COLO829 (cell line): ENCODE measurements around the gene GIMAP8.

ENCODE experiments used
- DNase-seq: peaks from one replicate; pipeline ENCODE4 v3.0.0; 2012; ENCODE audit warnings: low spot score

Gene GIMAP8

DNA sequence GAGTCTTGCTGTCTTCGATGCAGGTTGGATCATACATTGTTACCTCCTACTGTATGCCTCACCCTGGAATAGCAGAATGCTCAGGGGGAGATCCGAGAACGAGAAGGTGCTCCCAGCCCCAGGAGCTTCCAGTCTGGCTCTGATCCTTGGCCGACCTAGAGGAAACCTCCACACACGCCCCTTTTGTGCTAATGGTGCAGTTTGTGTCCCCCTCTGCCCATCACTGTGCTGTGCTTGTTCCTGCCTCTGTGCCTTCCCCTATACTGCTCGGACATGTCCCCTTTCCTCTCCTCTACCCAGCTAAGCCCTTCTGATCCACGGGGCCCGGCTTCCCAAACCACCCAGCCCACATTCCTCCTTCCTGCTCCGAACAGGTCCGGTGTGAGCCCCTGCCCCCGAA lies 38.8 kb upstream of the GIMAP8 start:
- DNase-seq = no peak

DNA sequence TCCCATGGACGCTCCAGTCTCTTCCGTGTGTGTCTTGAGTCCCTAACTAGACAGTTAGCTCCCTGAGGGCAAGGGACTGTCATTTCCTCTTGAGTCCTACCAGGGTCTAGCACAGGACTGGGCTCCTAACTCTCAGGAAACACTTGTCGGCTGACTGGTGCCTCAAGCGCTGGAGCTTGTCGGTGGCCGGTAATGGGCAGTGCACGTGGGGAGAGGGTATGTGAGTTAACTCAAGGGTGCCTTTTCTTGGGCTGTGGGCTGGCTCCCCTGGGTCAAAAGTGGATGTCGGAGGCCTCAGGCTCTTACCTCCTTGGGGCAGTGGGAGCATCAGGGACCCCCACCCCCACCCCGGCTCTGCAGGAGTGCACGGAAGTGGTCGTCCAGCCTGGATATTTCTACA lies 38.4 kb upstream of the GIMAP8 start:
- no peak for DNase-seq

DNA sequence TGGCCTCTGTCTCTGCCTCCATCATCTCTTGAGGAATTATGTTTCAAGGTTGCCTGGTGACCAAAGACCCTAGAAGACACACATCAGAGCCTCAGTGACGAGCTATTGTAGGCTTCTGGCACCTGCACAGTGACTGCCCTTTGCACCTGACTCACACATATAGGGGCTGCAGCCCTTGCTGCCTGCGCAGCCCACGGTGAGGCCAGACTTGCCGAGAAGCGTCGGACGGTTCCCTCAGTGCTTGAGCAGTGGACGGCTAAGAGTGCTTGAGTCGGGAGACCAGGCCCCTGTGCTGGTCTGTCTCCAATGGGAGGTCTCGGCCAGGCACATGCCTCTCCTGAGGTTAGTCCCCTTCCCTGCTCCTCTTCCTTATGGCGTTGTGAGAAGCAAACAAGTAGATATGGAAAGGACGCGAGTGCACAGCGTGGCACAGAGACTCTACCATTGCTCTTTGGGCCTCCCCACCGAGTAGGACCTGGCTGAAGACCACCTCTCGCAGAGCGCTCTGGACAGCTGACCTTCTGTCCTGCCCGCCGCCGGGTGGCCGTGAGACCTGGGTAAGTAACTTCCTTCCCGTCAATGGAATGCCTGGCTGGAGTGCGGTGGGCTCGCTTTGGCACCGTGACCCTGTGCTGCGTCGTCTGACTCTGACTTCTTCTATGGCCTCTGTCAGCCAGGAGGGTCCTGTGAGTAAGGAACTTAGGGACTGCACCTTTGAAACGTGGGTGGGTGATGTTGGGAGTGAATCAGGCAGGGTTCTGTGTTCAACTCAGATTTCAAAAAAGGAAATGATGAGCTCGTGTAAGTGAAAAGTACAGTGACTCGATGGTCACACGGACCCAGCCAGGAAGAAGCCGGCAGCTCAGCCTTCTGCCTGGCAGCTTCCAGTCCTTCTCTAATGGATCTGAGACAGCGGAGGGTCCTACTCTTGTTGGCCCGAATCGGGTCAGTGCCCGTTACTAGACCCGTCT lies 37.6 kb upstream of the GIMAP8 start:
- no peak for DNase-seq

DNA sequence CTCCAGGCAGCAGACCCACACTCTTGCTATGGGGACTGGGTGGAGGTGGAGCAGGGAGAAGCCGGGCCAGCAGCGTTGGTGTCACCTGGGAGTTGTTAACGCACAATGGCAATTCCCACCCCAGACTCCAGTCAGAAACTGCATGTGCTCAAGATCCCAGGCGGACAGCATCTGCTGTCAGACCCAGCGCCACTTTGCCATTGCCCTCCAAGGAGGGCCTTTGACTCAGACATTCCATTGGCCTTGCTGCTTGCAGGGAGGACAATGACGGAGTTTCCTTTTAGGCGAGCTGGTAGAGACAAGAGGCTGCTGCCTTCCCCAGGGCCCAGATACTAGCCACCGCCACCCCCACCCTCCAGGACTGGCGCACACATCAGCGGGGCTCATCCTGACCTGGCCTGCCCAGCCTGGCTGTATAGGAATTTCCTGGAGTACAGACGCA lies 36.8 kb upstream of the GIMAP8 start:
- DNase-seq = no peak

DNA sequence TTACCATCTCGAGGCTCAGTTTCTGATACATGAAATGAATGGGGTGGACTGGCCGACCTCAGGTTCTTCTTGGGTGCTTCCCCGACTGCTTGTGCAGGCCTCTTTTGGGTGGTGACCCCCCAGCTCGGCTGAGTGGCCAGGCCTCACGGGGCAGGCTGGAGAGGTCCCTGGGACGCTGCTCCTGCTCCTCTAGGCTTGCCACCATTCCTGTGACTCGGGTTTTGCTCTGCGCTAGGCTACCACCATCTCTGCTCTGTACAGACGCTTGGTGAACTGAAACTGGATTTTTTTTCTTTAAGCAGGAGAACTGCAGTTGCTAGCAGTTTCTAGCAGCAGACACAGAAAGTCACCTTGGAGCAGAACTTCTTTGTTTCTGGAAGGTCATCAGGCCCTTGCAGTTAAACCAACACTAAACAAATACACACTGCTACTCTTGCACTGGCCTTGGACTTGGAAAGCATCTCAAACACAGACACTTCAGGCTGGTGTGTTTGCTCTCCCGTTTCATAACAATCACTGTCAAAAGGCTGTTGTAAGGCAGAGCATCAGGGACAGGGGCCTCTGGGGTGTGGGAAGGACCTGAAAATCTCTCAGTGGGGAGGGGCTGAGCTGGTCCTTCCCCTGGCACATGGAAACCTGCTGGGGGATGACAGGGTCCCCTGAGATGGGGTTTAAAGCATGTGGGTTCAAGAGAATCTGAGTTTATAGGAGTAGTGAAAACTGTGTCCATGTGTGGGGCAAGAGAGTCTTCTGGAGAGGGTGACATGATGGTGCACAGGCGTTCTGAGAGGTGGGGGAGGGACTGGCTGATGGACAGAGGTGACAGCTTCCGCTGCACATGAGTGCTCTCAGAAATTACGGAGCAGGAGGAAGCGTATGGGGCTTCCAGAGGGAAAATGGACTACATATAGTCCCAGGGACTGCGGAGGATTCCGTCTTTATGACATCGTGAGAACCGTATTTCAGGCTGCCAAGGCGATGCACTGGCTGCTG lies 35.0 kb upstream of the GIMAP8 start:
- no peak for DNase-seq

DNA sequence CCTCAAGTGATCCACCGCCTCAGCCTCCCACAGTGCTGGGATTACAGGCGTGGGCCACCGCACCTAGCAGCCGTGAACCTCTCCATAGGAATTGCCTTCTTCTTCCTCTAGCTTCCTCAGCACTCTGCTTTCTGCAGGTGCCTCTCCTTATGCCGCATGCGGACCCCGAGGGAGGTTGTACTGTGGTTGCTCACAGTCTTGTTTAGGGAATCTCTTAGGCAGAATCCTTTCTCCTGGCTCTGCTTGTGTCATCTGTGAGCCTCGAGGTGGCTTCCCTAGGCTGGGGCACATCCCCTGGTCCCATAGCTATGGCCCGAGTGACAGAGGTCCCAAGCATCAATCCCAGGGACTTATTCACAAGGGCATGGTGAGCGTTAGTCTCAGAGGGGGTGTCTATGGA lies 33.2 kb upstream of the GIMAP8 start:
- DNase-seq = no peak

DNA sequence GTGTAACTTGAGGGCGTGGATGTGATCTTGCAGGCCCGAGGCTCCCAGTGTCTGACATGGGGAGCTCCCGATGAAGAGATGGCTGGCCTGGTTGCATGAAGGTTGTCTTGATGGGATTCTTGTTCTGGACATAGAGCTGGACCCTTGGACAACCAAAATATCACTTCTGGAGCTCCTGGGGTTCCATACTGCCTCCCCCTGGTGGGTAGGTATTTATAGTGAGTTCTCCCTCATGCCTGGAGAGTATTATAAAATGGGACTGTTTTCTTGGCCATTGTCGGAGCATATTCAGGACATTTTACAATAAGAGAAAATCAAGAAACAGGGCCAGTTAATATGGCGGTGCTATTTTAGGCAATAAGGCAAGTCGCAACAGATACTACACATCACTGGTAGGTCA lies 32.6 kb upstream of the GIMAP8 start:
- no peak for DNase-seq

DNA sequence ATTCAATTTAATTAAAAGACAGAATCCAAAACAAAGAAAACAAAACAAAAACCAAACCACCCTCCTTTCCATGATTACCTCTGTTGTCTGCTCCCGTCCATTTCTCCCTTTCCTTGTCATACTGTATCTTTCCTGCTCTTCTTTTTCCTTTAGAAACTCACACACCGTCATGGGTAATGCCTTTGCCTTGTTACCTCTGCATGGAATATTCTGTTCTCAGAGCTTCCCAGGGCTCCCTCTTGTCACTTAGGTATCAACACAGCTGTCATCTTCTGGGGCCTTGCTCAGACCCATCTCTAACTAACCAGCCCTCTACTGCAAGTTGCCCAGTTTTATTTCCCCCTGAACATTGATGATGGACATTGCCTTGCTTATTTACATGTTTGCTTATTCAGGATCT lies 30.2 kb upstream of the GIMAP8 start:
- no peak for DNase-seq

DNA sequence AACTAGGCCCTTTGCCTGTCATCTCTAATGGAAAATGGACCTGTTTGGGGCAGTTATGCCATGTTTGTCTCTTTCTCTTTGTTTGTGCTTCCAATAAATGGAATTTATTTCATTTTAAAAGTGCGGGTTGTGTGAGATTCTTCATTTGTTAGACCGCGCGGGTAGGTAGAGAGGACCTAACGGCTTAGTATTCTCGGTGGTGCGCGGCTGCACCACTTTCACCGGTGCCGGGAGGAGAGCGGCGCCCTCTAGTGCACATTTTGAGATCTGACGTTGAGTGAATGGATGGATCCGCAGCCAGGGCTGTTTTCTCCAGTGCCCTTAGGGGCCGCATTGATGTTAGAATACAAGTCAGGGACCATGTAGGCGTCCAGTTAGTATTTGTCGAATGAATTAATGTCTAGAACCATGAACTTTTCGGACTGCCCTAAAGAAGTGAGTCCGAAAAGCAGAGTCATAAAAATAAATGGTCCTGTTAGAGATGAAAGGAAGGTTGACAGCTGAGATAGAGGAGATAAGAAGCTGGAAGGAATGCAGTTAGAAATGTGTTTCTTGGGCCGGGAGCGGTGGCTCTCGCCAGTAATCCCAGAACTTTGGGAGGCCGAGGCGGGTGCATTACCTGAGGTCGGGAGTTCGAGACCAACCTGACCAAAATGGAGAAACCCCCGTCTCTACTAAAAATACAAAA lies 29.3 kb upstream of the GIMAP8 start:
- DNase-seq = peak; percentile 82

DNA sequence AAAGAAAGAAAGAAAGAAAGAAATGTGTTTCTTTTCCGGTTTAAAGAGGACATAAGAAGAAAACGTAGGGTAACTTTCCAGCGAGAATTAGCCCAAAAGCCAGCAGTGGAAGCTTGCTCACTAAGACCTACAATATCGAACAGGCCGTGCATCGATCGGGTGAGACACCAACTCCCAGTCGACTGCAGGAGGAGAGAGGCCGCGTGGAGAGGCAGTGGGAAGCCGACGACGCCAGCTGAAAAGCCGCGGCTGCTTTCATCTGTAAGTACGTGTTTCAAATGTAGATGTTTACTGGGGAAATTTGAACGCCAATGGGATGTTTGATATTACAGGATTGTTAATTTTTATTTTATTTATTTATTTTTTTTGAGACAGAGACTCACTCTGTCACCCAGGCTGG lies 28.6 kb upstream of the GIMAP8 start:
- DNase-seq = no peak

DNA sequence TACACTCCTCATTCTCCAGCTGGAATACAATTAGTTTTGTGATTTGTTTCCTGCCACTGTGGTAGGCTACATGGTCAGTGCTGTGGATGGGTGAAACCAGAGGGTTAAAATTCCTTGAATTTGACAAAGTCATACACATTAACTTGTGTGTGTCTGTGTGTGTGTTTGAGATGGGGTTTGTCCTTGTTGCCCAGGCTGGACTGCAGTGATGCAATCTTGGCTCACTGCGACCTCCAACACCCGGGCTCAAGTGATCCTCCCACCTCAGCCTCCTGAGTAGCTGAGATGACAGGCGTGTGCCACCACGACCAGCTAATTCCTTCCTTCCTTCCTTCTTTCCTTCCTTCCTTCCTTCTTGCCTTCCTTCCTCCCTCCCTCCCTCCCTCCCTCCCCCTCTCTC lies 24.8 kb upstream of the GIMAP8 start:
- DNase-seq = no peak

DNA sequence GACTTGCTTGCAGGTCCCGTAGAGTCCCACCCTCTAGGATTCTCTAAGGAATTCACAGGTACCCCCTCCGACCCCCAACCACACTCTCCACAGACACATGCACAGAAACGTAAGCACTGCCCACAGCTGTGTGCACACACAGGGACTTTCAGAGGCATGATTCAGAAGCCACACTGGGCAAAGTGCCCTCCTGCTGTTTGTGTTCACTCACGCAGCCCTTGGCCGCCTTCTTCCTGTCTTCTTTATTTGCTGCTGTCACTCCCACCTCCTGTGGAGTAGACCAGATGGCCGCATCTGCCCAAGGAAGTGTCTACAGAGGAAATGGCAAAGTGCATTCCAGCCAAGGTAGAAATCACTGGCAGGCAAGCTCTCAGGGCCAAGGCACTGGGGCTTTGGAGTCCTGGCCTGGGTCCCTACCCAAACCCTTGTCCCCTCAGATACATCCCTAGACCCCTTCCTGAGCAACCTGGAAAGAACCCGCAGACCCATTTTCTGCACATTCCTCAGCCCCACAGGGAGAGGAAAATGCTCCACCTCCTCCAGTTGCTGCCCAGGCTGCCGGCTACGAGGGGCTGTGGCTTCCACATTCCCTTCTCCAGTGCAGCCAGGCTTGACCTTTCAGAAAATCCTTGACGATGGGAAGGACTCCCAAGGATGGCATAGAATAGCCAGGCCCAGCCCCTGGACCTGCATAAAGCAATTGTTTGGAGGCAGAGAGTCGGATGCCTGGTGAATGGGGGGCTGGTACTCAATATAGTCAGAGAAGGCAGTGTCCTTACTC lies 21.6 kb upstream of the GIMAP8 start:
- no peak for DNase-seq

DNA sequence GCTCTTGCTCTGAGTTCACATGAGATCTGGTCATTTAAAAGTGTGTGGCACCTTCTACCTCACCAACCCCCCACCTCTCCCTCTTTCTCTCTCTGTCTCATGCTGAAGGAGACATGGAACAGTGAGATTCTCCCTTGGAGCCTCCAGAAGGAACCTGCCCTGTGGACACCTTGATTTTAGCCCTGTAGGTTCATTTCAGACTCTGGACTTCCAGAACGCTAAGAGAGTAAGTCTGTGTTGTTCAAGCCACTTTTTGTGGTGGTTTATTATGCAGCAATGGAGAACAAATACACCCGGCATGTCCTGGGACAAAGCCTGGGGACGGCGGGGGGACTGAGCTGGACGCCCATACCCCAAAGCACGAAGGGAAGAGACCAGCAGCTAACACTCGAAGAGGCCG lies 20.7 kb upstream of the GIMAP8 start:
- no peak for DNase-seq

DNA sequence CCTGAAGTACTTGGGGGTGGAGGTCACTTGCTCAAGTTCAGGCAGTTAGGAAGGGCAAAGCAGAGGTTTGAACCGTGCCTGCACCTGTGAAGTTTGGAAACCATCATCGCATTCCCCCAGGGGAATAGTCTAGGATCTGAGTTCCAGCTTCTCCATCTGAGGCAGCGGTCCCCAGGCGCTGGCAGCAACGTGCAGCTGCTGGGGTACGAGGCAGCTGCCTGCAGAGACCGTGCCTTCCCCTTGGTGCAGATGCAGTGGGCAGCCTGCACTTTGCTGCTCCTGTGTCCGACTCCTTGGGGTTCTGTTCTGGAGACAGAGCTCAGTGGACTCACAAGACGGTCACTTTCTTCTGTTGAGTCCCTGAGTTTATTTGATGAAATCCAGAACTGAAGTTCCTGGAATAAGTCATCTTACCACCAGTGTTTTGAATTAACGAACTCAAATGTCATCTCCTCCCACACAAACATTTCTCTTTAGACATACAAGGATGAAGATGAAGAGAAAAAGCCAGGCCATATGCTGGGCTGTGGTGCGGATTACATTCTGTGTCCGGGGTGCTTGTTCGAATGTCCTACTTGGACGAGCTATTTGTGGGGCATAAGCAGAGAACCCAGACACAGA lies 19.9 kb upstream of the GIMAP8 start:
- DNase-seq = no peak

DNA sequence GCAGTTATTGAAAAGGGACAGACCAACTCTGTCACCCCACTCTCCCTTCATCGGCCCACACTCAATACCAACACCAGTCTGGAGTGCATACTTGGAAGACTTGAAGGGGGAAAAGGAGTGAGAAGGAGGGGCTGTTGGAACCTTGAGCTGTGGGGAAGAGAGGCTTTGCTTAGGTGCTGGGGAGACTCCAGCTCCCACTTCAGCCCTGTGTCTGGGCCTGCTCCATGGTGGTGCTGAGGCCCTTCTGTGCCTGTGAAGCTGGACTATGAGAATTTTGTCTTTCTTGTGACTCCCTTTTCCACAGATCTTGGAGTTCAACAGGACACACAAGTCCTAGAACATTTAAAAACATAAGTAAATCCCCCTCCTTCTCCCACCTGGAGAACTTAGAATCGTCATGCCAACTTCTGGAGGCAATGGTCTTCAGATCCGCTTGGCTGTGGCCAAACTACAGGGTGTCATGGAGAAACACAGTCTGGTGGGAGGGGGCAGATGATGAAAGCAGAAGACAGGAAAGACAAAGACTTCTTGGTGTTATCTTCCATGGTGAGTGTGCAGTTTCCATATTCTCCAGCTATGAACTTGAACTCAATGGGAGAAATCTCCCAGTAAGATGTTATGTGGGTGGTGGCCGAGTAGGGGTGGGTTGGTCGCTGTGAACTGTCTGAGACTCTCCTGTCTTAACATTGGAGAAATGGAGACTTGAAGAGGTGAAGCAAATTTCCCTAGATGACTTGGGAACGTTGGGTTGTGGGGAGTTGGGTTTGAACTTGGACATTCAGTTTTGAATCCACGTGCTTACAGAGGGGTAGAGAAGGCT lies 18.4 kb upstream of the GIMAP8 start:
- DNase-seq = no peak

DNA sequence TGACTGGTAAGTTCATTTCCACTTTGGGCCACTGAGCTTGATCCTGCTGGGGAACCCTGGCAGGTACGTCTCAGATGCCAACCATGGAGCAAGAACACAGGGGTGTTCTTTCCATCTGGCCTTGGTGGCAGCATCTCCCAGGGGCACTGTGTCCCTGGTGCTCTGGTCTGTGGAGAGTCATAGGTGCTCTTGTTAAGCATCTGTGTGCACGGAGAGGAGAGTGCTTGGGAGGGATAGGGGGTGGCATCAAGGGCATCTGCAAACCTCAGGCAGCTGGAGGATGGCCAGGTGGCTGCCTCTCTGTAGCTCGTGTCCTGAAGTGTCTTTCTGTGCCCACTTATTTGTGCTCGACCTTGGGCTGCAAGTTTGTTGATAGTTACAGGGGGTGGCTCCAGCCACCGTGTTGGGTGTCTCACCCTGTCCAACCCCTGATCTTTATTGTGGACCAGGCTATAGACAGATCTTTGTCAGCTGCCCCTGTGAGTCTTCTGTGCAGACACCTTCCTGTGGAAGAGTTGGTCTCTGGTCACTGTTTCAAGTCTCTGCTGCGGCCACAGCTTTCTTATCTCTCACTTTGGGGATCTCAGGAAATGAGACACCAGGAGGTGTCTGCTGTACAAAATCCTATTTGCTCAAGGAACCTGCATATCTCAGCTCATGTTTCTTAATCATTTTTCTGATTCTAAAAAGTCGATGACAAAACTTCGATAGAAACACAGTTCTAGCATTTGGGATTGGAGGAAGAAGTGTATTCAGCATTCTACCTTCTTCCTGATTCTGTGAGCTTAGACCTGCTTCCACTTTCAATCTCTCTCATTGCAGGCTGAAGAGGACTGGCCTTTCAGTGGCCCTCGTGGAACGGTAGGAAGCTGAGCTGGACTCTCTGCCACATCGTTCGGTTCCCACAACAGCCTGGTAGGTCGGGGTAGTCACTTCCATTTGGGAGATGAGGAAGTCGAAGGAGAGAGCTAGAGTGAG lies 17.2 kb upstream of the GIMAP8 start:
- no peak for DNase-seq

DNA sequence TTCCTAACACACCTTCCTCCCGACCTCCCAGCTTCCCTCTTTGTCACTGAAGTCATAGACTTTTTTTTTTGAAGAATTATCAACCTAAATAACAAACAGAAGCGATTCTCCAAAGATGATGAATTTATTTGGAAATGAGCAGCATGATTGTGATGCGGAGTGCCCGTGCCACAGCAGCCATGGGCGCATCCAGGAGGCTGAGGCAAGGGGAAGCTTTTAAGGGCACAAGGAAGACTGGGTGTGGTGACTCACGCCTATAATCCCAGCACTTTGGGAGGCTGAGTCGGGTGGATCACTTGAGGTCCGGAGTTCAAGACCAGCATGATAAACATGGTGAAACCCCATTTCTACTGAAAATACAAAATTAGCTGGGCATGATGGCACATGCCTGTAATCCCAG lies 16.2 kb upstream of the GIMAP8 start:
- no peak for DNase-seq

DNA sequence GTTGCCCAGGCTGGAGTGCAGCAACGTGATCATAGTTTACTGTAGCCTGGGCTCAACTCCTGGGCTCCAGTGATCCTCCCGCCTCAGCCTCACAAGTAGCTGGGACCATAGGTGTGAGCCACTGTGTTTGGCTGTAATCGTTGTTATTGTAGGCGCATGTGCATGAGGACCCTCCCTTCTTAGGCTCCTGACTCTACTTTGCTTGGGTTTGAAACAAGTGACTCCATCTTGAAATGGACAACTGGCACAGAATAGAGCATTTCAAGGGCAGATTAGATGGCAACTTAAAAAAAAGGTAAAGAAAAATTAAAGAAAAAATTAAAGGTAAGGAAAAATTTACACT lies 15.4 kb upstream of the GIMAP8 start:
- no peak for DNase-seq
